HG02885 (cell line): ENCODE results near the gene FAM13A.

ENCODE experiments used
- ATAC-seq: cut with Tn5 transposase; IDR thresholded peaks from one replicate; pipeline ENCODE4 v1.9.1; 2021; ENCODE audit warnings: mild to moderate bottlenecking; ENCODE audit not compliant: unreplicated experiment, poor library complexity

The FAM13A gene

DNA sequence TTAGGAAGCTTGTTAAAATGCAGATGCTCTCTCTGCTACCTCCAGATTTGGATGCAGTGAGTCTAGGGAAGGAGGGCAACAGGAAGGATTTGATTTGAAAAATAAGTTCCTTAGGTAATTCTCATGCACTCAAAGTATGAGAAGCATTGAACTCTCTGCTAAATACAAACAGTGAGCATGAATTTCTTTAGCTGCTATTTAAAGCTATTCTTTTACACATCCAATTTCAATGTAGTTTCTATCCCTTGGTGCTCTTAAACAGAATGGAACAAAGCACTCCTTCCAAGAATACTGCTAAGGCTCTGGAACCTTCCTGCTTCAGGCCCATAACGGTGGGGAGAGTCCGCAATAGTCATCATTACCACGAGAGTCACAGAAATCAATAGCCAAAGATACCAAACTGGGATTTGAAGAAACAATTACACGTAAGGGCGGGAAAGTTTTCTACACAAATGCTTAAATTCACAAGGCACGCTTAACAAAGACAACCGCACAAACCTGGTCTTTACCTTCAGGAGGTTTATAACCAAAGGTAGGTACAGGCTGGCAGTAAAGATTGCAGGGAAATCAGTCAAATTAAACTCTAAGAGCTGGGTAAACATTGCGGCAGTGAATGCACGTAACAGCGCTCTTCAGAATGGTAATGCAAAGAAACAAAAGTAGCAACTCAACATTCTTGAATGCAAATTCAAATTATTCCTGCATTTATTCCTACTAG, 236.1 kb downstream of the FAM13A start:
- no peak for ATAC-seq

DNA sequence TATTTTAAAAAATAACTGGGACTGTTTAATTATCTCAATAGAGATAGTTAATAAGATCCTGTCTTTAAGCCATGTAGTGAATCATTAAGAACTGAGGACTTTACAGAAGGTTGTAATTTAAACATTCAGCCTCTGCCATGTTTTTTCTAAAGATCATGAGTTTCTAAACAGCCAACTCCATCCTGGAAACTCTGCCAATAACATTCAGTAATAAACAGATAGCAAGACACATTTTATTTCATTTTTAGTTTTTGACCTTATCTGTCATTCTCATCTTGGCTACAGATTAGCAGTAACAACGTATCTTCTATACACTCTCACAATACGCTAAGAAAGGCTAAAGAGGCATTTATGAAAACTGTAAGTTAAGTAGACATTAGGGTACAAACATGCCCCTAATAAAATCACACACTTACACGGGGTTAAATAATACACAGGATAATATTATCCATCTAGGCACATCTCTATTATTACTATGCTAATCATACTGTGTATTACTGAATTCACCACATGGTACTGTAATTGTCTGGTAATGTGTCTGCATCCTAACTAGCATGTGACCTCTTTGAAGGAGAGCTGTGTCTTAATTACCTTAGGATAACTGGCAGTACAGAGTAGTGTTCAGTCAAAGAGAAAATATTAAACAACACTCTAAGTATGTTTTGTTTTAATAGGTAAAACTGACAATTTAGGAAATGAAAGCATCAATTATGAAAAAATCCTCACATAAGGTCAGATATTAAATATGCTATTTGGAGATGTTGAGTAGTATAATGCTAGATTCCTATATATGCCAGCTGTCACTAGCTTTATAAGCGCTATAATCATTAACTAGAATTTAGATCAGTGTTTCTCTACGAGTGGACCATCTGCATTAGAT, 236.9 kb downstream of the FAM13A start:
- no peak for ATAC-seq

DNA sequence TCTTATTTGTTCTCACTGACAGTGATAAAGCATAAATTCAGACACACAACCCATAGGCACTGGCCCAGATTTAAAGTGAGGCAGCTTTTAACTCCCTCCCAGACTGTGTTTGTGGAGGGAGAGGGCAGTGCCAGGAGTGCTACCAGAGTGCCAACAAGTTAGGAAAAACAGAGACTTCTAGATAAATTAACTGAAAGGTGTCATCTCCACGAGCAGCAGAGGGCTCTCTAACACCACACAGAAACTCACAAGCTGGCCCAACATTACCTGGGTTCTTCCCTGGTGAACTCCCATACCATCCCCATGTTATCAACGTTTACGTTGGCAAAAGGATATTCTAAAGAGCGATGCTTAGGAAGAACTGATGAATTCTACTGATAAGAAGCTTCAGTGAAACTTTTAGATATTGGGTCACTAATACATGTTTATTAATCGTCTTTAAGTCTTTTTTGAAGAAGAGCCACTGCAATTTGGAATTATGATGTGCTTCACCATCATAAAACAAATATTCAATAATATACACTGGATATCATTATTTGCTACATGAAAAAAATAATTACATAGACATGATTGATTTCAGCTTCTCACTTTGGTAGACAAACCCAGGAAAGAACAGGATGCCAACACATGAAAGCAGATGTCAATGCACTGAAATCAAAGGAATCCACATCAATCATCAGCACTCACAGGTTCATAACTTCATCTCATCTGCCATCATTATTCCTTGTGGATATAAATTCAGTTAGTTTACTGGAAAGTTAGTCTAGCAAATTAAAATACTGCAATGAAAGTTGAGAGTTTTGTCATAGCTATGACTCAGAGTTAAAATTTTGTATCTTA, 238.1 kb downstream of the FAM13A start:
- ATAC-seq, result peak; percentile 42

DNA sequence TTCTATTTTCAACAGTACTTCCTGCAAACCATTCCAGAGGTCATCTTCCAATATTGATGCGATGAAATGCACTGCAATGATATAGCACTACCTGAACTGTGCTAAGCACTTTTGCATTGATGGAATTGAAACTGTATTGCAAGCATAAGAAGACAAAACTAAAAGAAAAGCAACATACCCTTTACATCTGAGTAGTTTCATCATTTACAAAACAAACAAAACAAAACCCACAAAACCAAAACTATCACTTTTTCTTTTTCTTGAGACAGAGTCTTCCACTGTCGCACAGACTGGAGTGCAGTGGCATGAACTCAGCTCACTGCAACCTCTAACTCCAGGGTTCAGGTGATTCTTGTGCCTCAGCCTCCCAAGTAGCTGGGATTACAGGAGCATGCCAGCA, 239.2 kb downstream of the FAM13A start:
- no peak for ATAC-seq

DNA sequence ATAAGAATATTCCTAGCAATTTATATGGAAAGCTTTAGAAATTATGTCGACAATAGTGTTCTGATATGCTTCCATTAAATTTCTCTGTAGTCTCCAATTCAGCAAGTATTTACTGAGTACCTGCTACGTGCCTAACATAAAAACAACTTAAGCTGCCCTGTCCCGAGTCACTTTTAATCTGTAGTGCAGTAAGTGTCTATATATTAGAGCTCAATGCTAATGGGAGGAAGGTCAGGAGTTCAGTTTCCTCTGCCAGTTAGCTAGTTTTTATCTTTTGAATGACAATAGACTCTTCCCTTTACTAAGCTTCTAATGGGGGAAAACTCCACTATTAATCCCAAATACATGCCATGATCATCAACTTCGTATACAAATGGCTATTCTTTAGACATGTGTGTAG, 240.6 kb downstream of the FAM13A start:
- no peak for ATAC-seq

DNA sequence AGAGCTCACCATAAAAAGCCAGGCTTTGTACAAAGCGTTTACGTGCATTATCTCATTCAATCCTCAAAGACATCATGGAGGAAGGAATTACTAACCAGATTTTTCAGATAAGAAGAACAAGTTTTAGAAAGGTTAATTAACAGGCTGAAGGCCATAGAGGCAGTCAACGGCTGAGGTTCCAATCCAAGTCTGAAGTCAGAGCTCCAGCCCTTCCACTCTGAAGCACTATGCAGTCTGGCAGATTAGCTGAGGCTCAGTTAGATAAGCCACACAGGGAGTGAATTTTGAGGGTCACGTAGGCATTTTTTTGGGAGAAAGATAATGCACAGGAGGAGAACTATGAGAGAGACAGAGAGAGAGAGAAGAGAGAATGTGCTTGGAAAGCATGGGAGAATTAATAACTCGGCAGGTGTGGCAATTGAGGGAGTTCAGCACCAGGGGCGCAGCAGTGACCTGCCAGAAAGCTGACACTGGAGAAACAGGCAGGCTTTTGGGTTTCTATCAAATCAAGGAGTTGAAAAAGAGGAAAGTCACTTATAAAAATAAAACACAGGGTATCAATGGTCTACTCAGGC, 242.9 kb downstream of the FAM13A start:
- ATAC-seq, result no peak

DNA sequence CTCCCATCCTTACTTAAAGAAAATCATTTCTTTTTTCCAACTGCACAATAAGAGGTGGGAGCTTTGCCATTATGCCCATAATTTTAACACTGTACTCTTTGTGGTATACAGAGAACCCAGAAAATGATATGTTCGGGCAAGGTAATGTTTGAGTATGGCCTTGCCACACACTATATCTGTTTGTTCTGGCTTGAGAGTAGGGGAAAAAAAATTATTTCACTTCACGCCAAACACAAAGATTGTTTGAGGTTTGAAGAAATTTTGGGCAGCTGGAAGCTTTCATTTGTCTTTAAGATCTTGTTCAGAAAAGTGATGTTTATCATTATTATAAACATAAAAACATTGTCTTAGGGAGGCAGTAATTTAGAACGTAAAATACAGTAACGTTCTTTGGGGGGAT, 244.0 kb downstream of the FAM13A start:
- no peak for ATAC-seq

DNA sequence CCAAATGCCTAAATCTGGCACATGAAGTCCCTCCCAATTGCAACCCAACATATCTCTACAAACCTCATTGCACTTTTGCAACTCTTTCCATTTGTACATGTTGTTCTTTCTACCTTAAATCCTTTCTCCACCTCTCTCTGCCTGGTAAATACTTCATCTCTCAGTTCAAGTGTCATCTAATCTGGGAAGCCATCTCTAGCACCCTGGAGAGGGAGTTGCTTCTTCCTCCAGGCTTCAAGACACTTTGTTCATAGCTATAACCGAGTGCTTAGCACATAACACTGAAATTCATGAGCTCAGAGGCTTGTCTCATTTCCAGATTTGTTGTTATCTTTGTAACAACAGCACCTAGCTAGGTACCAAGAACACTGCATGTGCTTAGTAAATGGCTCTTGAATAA, 244.6 kb downstream of the FAM13A start:
- no peak for ATAC-seq

DNA sequence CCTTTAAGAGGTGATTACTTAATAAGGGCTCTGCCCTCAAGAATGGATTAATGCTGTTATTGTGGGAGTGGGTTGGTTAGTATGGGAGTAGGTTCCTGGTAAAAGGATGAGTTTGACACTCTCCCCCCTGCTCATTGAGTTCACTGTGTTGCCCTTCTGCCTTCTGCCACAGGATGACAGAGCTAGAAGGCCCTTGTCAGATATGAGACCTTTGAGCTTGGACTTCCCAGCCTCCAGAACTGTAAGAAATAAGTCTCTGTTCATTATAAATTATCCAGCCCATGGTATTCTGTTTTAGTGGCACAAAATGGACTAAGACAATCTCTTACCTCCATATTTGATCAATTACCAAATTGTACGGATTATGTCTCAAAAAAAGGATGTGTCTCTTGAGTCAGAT, 245.1 kb downstream of the FAM13A start:
- ATAC-seq, result no peak

DNA sequence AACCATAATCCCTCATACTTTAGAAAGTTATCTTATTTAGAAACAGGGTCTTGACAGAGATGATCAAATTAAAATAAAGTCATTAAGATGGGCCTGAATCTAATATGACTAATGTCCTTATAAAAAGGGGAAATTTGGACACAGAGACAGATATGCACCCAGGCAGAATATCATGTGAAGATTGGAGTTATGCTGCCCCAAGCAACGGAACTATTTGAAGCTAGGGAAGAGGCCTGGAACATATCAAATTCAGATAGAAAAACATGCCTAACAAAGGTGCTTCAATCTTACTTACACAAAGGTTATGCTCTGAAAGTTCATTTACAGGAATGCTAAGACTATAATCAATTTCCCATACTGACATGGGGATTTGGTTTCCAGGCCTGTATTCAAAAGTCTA, 246.7 kb downstream of the FAM13A start:
- no peak for ATAC-seq

DNA sequence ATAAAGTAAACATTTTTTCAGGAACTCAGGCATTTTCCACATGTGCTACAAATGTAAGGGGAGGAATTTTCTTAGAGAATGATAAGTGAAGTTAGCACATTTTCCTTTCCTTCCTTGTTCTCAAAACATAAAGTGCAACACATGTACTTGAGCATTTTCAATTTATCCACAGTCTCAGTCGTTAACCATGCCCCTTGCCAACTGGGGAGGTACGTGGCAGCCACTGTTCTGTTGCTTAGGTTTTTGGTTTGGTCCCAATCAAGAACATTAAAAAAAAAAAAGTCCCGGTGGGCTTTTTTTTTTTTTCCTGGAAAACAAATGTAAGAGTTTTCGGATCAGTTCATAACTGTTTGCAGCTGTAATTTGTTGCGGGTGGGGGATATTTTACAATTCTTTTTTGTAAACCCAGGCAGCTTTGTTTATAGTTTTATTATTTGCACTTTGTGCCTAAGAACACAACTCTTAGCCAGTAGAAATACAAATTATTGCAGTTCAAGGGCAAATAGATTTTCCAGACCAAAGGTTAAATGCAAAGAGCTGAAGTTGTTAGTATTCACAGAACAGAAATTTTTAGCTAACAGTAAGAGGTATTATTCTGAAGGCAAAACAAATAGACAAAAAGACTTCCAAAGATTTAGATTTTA, 247.3 kb downstream of the FAM13A start:
- ATAC-seq, result no peak

DNA sequence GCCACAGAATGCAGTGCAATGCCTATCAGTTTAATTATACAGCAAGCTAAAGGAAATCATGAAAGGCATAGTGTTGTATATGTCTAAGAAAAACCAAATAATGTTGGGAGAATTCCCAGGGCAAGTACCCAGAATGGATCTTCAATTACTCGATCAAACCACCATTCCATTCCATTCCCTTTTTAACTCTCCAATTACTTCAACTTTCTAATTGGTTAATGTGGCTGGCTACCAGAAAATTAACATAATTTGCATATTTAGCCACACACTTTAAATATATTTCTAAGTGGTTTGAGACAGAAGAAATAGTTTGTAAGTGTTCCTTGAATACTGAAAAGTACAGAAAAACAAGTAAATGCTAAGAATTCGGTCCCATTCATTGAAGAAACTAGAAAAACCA, 247.9 kb downstream of the FAM13A start:
- ATAC-seq, result no peak

DNA sequence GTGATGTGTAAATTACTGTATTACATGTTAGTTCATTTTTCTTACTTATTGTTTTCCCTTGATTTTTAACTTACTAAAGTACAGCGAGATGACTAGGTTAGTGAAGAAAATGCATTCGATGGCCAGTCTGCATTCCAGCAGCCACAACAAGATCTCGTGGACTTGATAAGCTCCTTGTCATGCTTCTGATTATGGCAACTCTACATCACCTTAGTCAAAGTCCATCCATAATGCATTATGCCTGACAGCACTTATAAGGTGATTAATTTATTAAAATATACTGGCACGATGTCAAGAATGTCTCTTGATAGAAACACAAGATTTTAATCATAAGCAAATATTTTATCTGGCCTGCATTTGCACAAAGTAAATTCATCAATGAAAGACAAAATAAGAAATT, 249.5 kb downstream of the FAM13A start:
- no peak for ATAC-seq

DNA sequence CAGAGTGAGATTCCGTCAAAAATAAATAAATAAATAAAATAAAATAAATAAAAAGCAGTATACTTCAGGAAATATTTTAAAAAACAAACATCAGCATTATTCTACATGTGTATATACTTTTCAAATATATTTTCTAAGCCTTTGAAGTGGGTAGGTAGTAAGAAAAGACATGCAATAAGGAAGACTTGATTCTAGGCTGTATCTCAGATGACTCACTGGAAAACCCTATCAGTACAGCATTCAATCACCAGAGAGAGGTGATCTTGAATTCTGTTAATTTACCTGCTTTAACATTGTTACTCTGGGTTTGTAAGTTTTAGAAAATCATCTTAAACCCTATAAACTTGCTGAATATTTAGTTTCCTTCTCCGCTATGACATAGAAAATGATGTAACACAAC, 252.8 kb downstream of the FAM13A start:
- no peak for ATAC-seq

DNA sequence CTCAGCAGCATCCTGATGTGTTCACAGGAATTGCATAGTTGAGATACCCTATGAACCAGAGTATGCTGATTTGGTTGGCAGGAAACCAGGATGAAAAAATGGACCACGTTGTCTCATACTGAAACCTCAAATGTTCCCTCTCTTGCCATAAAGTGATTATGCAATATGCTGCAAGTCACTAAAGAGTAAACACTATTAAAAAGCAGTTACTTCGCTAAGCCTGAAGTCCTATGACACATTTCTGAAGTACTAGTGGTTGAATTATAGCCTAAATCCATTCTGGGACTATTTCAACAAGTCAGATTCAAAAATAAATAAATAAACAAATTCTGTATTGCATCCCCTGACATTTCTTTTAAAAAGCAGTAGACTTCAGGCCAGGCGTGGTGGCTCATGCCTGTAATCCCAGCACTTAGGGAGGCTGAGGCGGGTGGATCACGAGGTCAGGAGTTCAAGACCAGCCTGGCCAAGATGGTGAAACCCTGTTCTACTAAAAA, 253.3 kb downstream of the FAM13A start:
- peak; percentile 87 for ATAC-seq

DNA sequence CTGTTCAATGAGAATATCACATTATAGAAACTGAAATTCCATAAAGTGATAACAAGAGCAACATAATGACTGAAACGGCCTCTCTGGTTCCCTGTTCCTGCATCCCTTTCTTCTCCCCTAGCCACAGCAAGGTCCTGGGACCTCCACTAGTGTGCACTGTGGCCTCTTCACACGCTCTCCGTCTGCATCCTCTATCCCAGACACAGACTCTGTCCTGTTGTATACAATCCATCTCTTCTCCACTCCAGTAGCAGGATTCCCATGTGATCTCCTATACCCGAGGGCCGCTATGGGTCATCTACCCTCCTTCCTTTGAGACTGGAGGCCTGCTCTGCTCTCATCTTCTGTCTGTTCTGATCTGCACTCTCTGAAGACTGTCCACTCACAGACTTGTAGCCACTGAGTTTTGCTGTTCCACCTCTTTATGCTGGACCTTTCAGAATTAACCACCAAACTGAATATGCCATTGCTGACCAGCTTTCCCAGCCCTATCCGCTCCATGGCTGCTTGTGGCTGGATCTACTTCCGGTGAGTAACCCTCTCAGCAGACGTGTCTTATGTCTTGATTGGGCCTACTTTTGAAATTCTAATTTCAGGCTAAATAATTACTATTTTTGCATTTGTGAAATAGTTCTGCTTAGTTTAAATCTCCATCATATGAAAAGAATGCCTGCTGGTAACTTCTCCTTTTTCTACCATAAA, 254.2 kb downstream of the FAM13A start:
- ATAC-seq, result no peak

DNA sequence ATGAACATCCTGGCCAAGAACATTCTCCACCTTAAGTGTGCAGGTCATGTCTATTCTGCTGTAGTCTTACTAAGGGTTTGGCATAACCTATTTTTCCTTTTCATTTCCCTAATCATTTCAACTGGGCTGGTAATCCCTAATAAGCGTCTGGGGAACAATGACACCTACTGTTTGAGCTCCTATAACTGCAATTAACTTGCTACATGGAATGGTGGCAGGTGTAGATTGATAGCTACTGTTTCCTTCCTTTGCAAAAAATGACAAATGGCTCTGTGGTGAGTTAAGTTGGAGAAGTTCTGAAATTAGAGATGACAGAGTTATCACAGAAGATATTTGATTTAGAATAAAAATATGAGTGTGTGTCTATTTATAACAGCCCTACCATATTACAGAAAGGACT, 254.8 kb downstream of the FAM13A start:
- ATAC-seq, result no peak

DNA sequence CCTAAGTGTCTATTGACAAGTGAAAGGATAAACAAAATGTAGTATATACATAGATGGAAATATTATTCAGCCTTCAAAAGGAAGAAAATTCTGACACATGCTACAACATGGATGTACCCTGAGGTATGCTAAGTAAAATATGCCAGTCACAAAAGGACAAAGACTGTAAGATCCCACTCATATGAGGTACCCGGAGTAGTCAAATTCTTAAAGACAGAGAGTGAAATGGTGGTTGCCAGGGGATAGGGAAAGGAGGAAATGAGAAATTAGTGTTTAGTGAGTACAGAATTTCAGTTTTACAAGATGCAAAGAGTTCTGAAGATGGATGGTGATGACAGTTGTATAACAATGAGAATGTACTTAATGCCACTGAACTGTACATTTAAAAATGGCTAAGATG, 257.1 kb downstream of the FAM13A start:
- peak; percentile 44 for ATAC-seq

DNA sequence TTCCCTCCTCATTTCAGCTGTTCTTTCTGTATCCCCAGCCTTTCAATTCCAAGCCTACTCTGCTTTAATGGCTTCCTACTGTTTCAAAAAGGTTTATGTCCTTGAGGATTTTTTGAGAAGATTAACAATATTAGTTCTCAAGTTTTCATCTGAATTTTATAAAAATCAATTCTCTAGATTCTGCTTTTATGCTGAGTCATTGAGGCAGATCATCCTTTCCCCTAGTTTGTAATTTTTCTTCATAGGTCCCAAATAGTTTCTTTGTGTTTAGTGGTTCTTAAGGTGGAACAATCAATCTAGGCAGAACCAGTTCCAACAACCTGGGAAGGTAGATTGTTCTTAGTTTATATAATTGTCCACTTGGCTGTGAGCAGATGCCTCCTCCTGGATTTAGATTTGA, 259.3 kb downstream of the FAM13A start:
- ATAC-seq, result no peak
